Natural killer cell (primary cell): Measurements from ENCODE around the gene TPPP3. TPM values are rescaled to one million over a fixed set of nuclear protein-coding genes. Genes with fewer than 3 reads are reported as not detected.

Source experiments
- ATAC-seq, 3 donors: fragments of 150-1000 bp in 2 of 3; fragments of 200-7000 bp in 1 of 3; cut with Tn5 transposase; 1 replicate in 1 of 3; 2 replicates in 2 of 3; pipeline ENCODE4 v1.10.0; 2021; ENCODE audit warnings: mild to moderate bottlenecking in 2 of 3, moderate library complexity in 2 of 3
- DNase-seq, 2 donors: peaks; one replicate each; pipeline versions ENCODE4 v3.0.0 to v3.0.0-alpha.2; 2013 to 2021; ENCODE audit warnings: mixed read lengths in 1 of 2
- H3K27ac ChIP-seq: one replicate; pipeline ENCODE4 v1.5.1; 2013; ENCODE audit warnings: mild to moderate bottlenecking, low read length
- H3K27me3 ChIP-seq: one replicate; pipeline ENCODE4 v1.6.1; 2013; ENCODE audit warnings: low read length; ENCODE audit not compliant: control insufficient read depth, insufficient read depth
- H3K36me3 ChIP-seq: one replicate; pipeline ENCODE4 v1.6.1; 2013; ENCODE audit warnings: low read length; ENCODE audit not compliant: control insufficient read depth, insufficient read depth
- H3K4me1 ChIP-seq: one replicate; pipeline ENCODE4 v1.6.1; 2013; ENCODE audit warnings: low read length; ENCODE audit not compliant: control insufficient read depth, insufficient read depth
- H3K4me3 ChIP-seq: one replicate; pipeline ENCODE4 v1.5.1; 2013; ENCODE audit warnings: low read length
- H3K9me3 ChIP-seq: one replicate; pipeline ENCODE4 v1.6.1; 2013; ENCODE audit warnings: low read length; ENCODE audit not compliant: control insufficient read depth, insufficient read depth
- H3K27ac Mint-ChIP-seq, 2 donors: one replicate each; pipeline ENCODE4 v1.8.0; 2022; ENCODE audit warnings: mild to moderate bottlenecking in 2 of 2, mixed read lengths in 2 of 2, moderate library complexity in 1 of 2
- H3K27me3 Mint-ChIP-seq, 2 donors: one replicate each; pipeline ENCODE4 v1.8.0; 2022; ENCODE audit warnings: low read depth in 2 of 2, mixed read lengths in 2 of 2
- H3K36me3 Mint-ChIP-seq: one replicate; pipeline ENCODE4 v1.8.0; 2022; ENCODE audit warnings: mixed read lengths
- H3K4me1 Mint-ChIP-seq, 2 donors: one replicate each; pipeline ENCODE4 v1.8.0; 2022; ENCODE audit warnings: mixed read lengths in 2 of 2
- H3K4me3 Mint-ChIP-seq: one replicate; pipeline ENCODE4 v1.8.0; 2022; ENCODE audit warnings: mild to moderate bottlenecking, moderate library complexity, mixed read lengths
- H3K9me3 Mint-ChIP-seq, 2 donors: one replicate each; pipeline ENCODE4 v1.8.0; 2022; ENCODE audit warnings: mixed read lengths in 2 of 2
- WGBS: methylation state at CpG from one replicate; pipeline ENCODE4 v1.1.7; 2013; ENCODE audit warnings: missing lambda C conversion rate; ENCODE audit not compliant: insufficient coverage; 5-methylcytosine and 5-hydroxymethylcytosine counted together
- intact Hi-C: fragments of 100-400 bp; cut with micrococcal nuclease; formaldehyde crosslinking; loops from one replicate; pipeline ENCODE4 v1.14.2; 2022
- total RNA-seq, 4 donors: library from RNA; stranded (reverse); fragments of 120-200 nt in 1 of 4; gene quantifications; one replicate each; pipeline versions ENCODE4 v1.2.3 to v1.2.4, GENCODE V29; 2013 to 2022
- TF ChIP-seq, protein P1 (sequence below): fragments of 200-600 bp; IDR thresholded peaks from one replicate; pipeline ENCODE4 v1.8.0; 2022; ENCODE audit warnings: antibody characterized with exemption

The TPPP3 gene
- total RNA-seq, 3 donors from 2014 or later (not counting 1 experiment from before 2014, with no cell fraction given), result 0.66 to 3.0 (median 1.4) TPM

DNA sequence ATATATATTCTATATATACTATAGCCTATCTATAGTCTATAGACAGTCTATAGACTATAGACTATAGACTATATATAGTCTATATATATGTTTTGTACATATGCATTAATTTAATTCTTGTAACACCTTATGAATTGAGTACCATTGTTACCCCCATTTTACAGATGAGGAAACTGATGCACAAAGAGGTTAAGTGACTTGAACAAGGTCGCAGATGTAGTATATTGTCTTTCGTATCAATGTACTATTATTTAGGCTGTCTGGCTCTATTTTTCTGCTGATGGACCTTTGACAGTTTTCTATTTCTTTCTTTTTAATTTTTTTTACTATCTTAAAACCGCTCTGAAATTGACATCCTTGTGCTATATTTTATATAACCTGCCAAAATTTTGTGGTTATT, 52.0 kb downstream of the TPPP3 start:
- Mint-ChIP-seq H3K27me3 (no peaks in the 10 kb centered on the region), H3K4me1 (no peaks in the 10 kb centered on the region), H3K27ac (no peak overlapping the region), H3K9me3 (no peaks in the 10 kb centered on the region), H3K36me3 (no peaks in the 10 kb centered on the region), H3K4me3 (no peak overlapping the region)
- H3K4me1 ChIP-seq, result no peaks in the 10 kb centered on the region
- no peak overlapping the region for H3K4me3 ChIP-seq
- WGBS, result 93% methylated on average over 3 of the region's 3 CpGs
- H3K36me3 ChIP-seq, result no peaks in the 10 kb centered on the region
- no peak overlapping the region for H3K27ac ChIP-seq
- intact Hi-C loops, result no loop called here
- no peak for DNase-seq
- no peaks in the 10 kb centered on the region for H3K9me3 ChIP-seq
- H3K27me3 ChIP-seq, result no peaks in the 10 kb centered on the region
- ATAC-seq, result no peak
- TF ChIP-seq, protein P1, sequence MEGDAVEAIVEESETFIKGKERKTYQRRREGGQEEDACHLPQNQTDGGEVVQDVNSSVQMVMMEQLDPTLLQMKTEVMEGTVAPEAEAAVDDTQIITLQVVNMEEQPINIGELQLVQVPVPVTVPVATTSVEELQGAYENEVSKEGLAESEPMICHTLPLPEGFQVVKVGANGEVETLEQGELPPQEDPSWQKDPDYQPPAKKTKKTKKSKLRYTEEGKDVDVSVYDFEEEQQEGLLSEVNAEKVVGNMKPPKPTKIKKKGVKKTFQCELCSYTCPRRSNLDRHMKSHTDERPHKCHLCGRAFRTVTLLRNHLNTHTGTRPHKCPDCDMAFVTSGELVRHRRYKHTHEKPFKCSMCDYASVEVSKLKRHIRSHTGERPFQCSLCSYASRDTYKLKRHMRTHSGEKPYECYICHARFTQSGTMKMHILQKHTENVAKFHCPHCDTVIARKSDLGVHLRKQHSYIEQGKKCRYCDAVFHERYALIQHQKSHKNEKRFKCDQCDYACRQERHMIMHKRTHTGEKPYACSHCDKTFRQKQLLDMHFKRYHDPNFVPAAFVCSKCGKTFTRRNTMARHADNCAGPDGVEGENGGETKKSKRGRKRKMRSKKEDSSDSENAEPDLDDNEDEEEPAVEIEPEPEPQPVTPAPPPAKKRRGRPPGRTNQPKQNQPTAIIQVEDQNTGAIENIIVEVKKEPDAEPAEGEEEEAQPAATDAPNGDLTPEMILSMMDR, result no peak

Other genes with a start within 250 kb of the TPPP3 start
- 1 to 10 TPM in 2 of 3 donors, under 1 TPM in 1; 0.80 to 1.3 (median 1.0) TPM for gene B3GNT9, start 242.5 kb downstream of the TPPP3 start, total RNA-seq
- gene TRADD, start 233.6 kb downstream of the TPPP3 start, total RNA-seq, result 10 to 100 TPM; 15.2 to 27.5 (median 26.8) TPM
- gene FBXL8, start 233.5 kb downstream of the TPPP3 start, total RNA-seq, result 1 to 10 TPM; 5.2 to 8.3 (median 6.3) TPM
- 1 to 10 TPM; 6.9 to 8.3 (median 7.3) TPM for gene HSF4, start 228.8 kb downstream of the TPPP3 start, total RNA-seq
- gene NOL3, start 223.0 kb downstream of the TPPP3 start, total RNA-seq, result 1 to 10 TPM in 2 of 3 donors, under 1 TPM in 1; 0.88 to 1.3 (median 1.3) TPM
- gene MATCAP1, start 209.5 kb downstream of the TPPP3 start, total RNA-seq, result 10 to 100 TPM in 2 of 3 donors, 1 to 10 TPM in 1; 7.2 to 12.6 (median 10.9) TPM
- gene EXOC3L1, start 203.4 kb downstream of the TPPP3 start, total RNA-seq, result not detected
- gene E2F4, start 201.3 kb downstream of the TPPP3 start, total RNA-seq, result 10 to 100 TPM; 57.6 to 91.7 (median 74.5) TPM
- 1 to 10 TPM; 1.9 to 3.3 (median 2.3) TPM for gene ELMO3, start 194.4 kb downstream of the TPPP3 start, total RNA-seq
- gene TMEM208, start 166.4 kb downstream of the TPPP3 start, total RNA-seq, result 10 to 100 TPM; 34.5 to 39.2 (median 36.7) TPM
- 10 to 100 TPM; 79.3 to 96.8 (median 89.2) TPM for gene FHOD1, start 146.0 kb downstream of the TPPP3 start, total RNA-seq
- gene SLC9A5, start 144.5 kb downstream of the TPPP3 start, total RNA-seq, result 1 to 10 TPM; 1.2 to 2.6 (median 1.6) TPM
- gene PLEKHG4, start 114.0 kb downstream of the TPPP3 start, total RNA-seq, result 10 to 100 TPM in 1 of 3 donors, 1 to 10 TPM in 2; 6.8 to 14.7 (median 8.5) TPM
- not detected for gene KCTD19, start 66.8 kb downstream of the TPPP3 start, total RNA-seq
- not detected for gene LRRC36, start 66.7 kb downstream of the TPPP3 start, total RNA-seq
- gene ZDHHC1, start 23.0 kb upstream of the TPPP3 start, total RNA-seq, result 1 to 10 TPM in 2 of 3 donors, under 1 TPM in 1; 0.88 to 2.5 (median 1.8) TPM
- gene HSD11B2, start 37.6 kb upstream of the TPPP3 start, total RNA-seq, result not detected
- 10 to 100 TPM; 76.0 to 84.9 (median 83.3) TPM for gene ATP6V0D1, start 87.7 kb upstream of the TPPP3 start, total RNA-seq
- under 1 TPM in 1 of 3 donors, not detected in 2; 0.50 TPM for gene AGRP, start 90.0 kb upstream of the TPPP3 start, total RNA-seq
- gene RIPOR1, start 135.3 kb upstream of the TPPP3 start, total RNA-seq, result 100 to 1,000 TPM in 1 of 3 donors, 10 to 100 TPM in 2; 68.2 to 118 (median 74.8) TPM
- gene CTCF, start 169.0 kb upstream of the TPPP3 start, total RNA-seq, result 10 to 100 TPM; 61.4 to 76.7 (median 63.6) TPM